Right lung (tissue), 5 donors: ENCODE results near the gene ARRB1. TPM values are rescaled to one million over a fixed set of nuclear protein-coding genes. Genes with fewer than 3 reads are reported as not detected.
A peak's percentile ranks its signal among the peaks of the same experiment; 100 is the strongest.

ENCODE experiments used
- DNase-seq, 2 donors: peaks; one replicate each; pipeline ENCODE4 v3.0.0-alpha.2; 2013
- polyA plus RNA-seq, 5 donors: library from polyadenylated mRNA; unstranded; fragments of 120-200 nt; gene quantifications; one replicate each; pipeline versions ENCODE4 v1.2.1 to v1.2.3, GENCODE V29; 2013; ENCODE audit warnings: inconsistent platforms in 1 of 5, low replicate concordance in 1 of 5; ENCODE audit not compliant: insufficient read length in 5 of 5, insufficient read depth in 1 of 5

The ARRB1 gene
- polyA plus RNA-seq, 5 donors: 40.5 to 62.8 (median 54.8) TPM

DNA sequence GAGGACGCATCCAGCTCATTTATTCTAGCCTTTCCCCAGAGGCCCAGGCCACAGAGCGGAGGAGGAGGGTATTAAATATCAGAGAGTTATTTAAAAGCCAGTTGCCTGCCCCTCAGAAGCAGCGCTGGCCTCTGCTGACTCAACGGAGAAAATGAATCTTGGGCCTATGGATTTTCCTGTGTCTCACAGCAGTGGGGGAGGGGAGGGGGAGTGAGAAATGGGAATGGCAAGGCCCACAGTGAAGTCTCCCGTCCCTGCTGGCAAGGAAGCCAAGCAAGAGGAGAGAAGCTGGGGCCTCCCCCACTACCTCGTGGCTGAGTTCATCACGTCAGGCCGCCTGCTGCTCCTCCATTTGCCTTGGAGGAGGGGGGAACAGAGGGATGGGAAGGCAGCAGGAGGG is 115.4 kb downstream of the ARRB1 start:
- DNase-seq: no peak

DNA sequence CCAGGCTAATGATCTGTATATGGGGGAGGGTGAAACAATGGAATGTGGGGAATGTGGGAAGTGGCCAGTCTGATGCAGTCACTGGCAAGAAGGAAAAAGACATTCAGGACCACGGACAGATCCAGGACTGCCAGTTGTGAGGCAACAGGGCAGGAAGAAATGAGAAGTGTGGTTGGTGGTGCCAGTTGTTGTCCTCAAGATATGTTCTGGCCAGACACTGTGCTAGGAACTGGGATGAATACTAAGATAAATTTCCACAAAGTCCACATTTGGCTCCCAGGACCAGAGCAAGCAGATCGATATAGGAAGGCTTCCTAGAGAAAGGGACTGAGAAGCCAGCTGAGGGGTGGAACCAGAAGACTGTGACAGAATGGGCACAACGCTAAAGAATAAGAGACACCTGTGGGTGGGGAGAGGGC is 117.7 kb downstream of the ARRB1 start:
- peak in 1 of 2 donors; percentile 37 for DNase-seq

DNA sequence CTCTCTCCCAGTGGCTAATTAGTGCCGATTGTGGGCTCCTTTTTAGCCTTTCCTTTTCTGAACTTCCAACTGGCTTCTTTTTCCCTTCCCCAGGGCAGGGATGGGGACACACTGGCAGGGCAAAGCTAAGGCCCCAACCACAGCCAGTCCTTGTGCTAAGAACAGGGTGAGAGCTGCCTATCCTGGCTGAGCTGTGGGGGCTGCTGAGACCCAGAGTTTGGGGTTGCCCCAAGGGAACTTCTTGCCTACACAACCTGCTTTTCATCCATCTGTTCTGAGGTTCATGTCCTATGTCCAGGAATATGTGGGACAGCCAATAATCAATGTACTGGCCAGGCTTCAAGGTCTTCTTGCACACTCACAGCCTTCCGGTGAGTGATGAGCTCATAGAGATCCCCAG is 120.8 kb downstream of the ARRB1 start:
- no peak for DNase-seq

DNA sequence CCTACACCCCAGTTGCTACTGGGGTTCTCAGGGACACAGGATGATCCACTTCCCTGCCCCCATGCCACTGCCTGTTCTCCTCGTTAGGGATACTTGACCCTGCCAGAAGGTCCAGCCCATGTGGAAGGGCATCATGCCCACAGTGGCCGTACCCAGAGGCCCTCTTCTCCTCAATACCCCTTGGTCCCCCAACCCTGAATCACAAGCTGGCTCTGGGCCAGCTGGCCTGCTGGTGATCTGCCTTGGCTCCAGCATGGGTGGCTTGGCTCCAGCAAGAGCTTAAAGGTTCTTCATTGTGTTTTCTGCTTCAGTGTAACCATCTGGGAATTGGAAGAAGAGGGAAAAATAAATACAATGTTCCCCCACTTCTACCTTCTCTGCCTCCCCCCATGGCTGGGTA is 122.0 kb downstream of the ARRB1 start:
- no peak for DNase-seq

DNA sequence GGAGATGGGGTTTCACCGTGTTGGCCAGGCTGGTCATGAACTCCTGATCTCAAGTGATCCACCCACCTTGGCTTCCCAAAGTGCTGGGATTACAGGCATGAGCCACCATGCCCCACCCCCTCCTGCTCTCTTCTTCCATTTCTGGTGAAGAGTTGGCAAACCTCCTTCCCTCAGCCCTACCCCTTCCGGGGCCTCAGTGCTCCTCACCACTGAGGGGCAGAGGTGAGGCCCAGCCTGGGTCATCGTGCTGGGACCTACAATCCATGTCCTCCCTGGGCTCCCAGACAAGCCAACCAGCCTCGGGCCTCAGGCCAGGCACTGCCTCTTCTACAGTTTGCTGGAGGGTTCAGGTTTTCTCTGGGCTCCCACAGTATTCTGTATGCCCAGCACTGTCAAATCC is 125.7 kb downstream of the ARRB1 start:
- DNase-seq: no peak

DNA sequence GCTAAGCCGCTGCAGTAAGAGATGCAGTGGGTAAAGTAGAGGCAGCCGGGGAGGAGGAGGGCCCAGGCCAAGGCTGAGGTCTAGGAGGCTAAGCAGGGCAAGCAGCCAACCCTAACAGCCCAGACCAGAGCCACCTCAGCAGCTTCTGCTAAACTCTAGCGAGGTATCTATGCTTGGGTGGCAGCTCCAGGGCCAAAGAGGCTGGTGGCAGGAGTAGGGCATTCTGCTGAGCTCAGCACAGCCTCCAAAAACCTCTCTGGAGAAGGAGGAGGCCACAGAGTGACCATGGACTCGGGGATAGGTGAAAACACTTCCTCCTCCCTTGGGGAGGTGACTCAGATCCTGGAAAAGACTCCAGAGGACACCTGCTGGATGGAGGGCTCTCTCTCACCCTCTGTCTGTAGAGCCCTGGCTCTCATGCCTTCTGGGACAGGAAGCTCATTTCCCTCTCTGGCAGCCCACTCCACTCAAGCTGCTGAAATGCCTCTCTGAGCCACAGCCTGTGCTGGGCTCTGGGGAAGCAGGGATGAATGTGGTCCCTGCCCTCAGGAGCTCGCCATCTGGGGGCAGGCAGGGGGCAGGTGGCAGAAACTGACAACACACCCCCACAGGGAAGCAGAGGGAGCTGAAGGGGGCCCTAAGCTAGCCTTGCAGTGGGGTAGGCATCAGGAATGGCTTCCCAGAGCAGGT is 127.4 kb downstream of the ARRB1 start:
- no peak for DNase-seq

- DNase-seq: no peak
Measured at GRCh38 chr11:75219869-75220268, 131.6 kb downstream of the ARRB1 start.

DNA sequence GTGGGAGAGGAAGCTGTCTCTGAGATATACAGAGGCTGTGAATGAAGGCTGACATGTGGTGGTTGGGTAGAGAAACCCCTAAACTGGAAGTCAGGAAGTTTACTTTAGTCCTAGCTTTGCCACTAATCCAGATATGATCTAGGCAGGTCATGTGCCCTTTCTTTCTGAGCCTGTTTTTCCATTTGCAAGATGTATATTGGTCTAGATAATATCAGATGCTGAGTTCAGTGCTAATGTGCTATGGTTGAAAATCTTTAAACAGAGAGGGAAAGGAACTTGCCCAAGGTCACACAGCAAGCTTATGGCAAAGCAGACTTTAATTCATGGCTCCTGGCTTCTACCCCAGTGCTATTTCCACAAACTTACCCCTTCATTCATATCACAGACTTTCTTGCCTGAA is 136.6 kb downstream of the ARRB1 start:
- DNase-seq: no peak

DNA sequence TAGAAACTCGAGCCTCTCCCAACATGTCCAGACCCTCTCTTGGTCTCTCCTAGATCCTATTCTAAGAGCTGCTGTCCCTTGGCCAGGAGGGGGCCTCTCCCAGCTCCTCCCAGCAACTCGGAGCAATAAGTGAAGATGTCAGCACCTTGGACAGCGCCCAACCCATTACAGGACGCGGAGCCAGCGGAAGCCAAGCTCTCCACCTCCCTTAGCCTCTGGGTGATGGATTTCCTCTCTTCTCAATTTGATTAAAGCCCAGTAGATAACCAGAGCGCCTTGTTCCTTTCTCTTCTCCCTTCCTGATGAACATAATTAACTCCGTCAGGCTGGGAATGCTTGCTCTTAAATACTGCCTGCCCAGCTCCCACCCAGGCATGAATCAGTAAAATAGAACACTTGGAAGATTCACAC is 137.0 kb downstream of the ARRB1 start:
- DNase-seq: peak; percentile 58 to 73

Other genes with a start within 250 kb of the ARRB1 start
- 10 to 100 TPM; 22.4 to 34.3 (median 24.5) TPM for gene SLCO2B1, start 200.6 kb downstream of the ARRB1 start, polyA plus RNA-seq
- under 1 TPM; 0.08 to 0.29 (median 0.12) TPM for gene TPBGL, start 110.9 kb downstream of the ARRB1 start, polyA plus RNA-seq
- 1,000 to 10,000 TPM; 3,079 to 3,630 (median 3,579) TPM for gene RPS3, start 47.9 kb upstream of the ARRB1 start, polyA plus RNA-seq
- 1 to 10 TPM; 1.1 to 1.8 (median 1.4) TPM for gene KLHL35, start 81.5 kb upstream of the ARRB1 start, polyA plus RNA-seq
- 10 to 100 TPM; 17.9 to 31.0 (median 25.6) TPM for gene GDPD5, start 174.3 kb upstream of the ARRB1 start, polyA plus RNA-seq
- gene SERPINH1, start 210.6 kb upstream of the ARRB1 start, polyA plus RNA-seq: 100 to 1,000 TPM; 354 to 546 (median 466) TPM